Activated CD4-positive, alpha-beta memory T cell treated with anti-CD3 and anti-CD28 coated beads for 36 hours (primary cell): Measurements from ENCODE around the gene ZNF526. TPM values are rescaled to one million over a fixed set of nuclear protein-coding genes. Genes with fewer than 3 reads are reported as not detected.

Experiments used
- CTCF ChIA-PET: fragments of 350-600 bp; sonication (Branson Sonifier 250); formaldehyde crosslinking; loops from one replicate; lab custom pipeline; 2021; ENCODE audit warnings: antibody characterized with exemption, inconsistent platforms; lab: Charles Lee
- POLR2A ChIA-PET: fragments of 350-600 bp; sonication (Branson Sonifier 250); formaldehyde crosslinking; loops from one replicate; lab custom pipeline; 2021; ENCODE audit warnings: antibody characterized with exemption; lab: Charles Lee
- DNase-seq: peaks from one replicate; pipeline ENCODE4 v3.0.0-alpha.2; 2020
- H3K27ac Mint-ChIP-seq: one replicate; pipeline ENCODE4 v1.8.0; 2021; ENCODE audit warnings: mixed read lengths
- H3K27me3 Mint-ChIP-seq: one replicate; pipeline ENCODE4 v1.8.0; 2021; ENCODE audit warnings: mixed read lengths
- H3K36me3 Mint-ChIP-seq: one replicate; pipeline ENCODE4 v1.8.0; 2021; ENCODE audit warnings: mixed read lengths
- H3K4me1 Mint-ChIP-seq: one replicate; pipeline ENCODE4 v1.8.0; 2021; ENCODE audit warnings: low read depth, mixed read lengths
- H3K4me3 Mint-ChIP-seq: one replicate; pipeline ENCODE4 v1.8.0; 2021; ENCODE audit warnings: mild to moderate bottlenecking, mixed read lengths
- H3K9me3 Mint-ChIP-seq: one replicate; pipeline ENCODE4 v1.8.0; 2021; ENCODE audit warnings: mixed read lengths
- intact Hi-C: fragments of 100-400 bp; cut with micrococcal nuclease; formaldehyde crosslinking; loops from one replicate; pipeline ENCODE4 v1.15.1; 2023
- total RNA-seq, 2 experiments: library from RNA; stranded (reverse); gene quantifications; one replicate each; pipeline ENCODE4 v1.2.3, GENCODE V29; 2021

ZNF526 gene
- 10 to 100 TPM; 12.3 to 14.9 TPM for total RNA-seq

DNA sequence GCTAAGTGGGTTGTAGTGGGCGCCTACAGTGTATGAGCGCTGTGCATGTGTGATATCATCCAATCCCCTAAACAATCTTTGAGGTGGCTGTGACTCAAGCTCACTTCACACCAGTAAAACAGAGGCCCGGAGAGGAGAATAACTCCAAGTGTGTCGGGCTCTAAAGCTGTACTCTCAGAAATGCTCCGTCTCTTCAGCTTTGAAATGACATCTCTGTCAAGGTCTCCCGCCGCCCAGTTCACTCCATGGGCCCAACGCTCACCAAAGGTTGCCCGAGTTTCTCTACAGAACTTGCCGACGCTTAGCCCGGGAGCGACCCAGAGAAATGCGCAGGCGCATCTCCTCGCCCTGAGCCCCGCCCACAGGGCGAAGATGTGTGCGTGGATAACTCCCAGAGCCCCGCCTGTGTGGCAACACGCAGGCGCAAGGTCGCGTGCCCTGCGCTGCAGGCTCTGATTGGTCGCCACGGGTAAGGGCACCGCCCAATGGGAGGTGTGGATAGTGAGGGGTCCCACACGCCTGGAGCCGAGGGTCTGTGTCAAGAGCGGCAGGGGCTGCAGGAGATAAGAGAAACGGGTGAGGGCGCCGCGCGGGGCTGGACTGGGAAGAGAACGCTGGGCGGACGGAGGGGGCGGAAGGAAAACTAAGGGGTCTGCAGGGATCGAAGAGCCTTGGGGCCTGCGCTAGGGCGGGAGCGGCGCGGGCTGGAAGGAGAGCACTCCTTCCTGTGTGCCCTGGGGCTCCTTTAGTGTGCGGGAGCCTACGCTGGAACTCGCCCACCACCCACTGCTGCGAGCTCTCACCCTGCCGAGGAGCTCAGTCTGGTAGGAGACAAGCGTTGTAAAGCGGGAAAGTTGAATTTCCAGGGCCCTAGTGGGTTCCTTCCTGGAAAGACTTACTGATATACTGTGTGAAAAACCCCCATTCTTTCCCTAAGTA, at the start of gene ZNF526:
ZNF526 (plus strand) TSS at position 501 of the 939 bp plus-strand sequence. CDS start 4,092 bp downstream, outside the sequence.
- intact Hi-C loops, result loop anchor here (1.0 kb wide), 4 partner anchors 21 to 105 kb away; partner anchors contain the start of gene MEGF8
- peaks cover 43% of the 10 kb centered on the region for H3K4me1 Mint-ChIP-seq
- peaks cover 1% of the 10 kb centered on the region for H3K27me3 Mint-ChIP-seq
- peak; percentile 98 for DNase-seq
- ChIA-PET CTCF (interaction anchor here (0.6 to 5.1 kb wide), 6 partner anchors 22 to 111 kb away, joined by 3 to 21 read pairs (median 6); partner anchors contain the start of genes GSK3A and POU2F2), POLR2A (interaction anchor here (0.5 to 1.4 kb wide), 7 partner anchors 17 to 292 kb away, joined by 3 to 4 read pairs (median 4); no protein-coding TSS in a partner anchor)
- no peaks in the 10 kb centered on the region for H3K9me3 Mint-ChIP-seq
- H3K36me3 Mint-ChIP-seq, result peaks cover 24% of the 10 kb centered on the region
- peak within 1 kb of the TSS; percentile 92 for H3K4me3 Mint-ChIP-seq
- peak within 1 kb of the TSS; percentile 99 for H3K27ac Mint-ChIP-seq

DNA sequence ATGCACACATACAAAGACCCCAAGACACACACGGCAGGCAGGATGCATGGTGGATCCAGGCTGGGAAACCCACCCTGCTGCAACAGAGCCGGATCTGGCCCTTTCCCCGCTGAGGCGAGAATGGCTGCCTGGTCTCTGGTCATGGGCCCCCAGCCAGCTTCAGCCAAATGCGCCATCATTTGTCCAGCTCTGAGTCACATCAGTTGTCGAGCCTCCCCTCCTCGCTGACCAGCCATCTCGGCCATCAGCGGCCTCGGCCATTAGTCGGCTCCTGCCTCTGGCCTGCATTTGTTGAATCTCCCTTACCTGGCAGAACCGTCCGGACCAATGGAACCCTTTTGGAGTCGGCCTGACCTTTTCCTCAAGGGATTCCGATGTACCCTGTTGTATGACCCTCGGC, 49.4 kb upstream of the ZNF526 start:
- DNase-seq, result no peak
- intact Hi-C loops, result no loop called here
- Mint-ChIP-seq H3K27ac (no peak overlapping the region), H3K36me3 (no peaks in the 10 kb centered on the region), H3K4me1 (peaks cover 8% of the 10 kb centered on the region), H3K9me3 (no peaks in the 10 kb centered on the region), H3K27me3 (peaks cover 7% of the 10 kb centered on the region), H3K4me3 (no peak overlapping the region)
- CTCF ChIA-PET, result no interaction called here
- POLR2A ChIA-PET, result no interaction called here

GRCh38 chr19:42172261-42172660, 47.9 kb upstream of the ZNF526 start:
- no peak overlapping the region for H3K4me3 Mint-ChIP-seq
- intact Hi-C loops, result no loop called here
- no peaks in the 10 kb centered on the region for H3K36me3 Mint-ChIP-seq
- CTCF ChIA-PET, result no interaction called here
- peaks cover 11% of the 10 kb centered on the region for H3K27me3 Mint-ChIP-seq
- peaks cover 14% of the 10 kb centered on the region for H3K4me1 Mint-ChIP-seq
- POLR2A ChIA-PET, result no interaction called here
- H3K9me3 Mint-ChIP-seq, result no peaks in the 10 kb centered on the region
- DNase-seq, result no peak
- H3K27ac Mint-ChIP-seq, result no peak overlapping the region

DNA sequence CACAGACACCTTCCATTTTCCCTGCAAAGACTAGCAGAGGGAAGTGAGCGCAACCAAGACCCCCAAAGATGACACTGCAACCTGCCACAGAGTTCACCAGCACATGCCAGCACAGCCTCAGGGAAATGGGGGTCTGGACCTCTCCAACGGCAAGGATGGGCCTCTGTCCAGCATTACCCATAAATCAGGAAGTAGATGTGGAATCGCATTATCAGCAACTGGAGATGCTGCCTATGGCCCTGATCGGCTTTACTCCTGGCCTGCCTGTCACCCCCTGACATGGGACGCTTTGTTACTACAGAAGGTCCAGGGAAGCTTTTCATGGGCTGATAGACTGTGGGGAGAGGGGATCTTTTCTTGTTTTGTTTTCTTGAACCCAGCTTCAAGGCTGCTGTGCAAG, 46.4 kb upstream of the ZNF526 start:
- Mint-ChIP-seq H3K4me3 (no peak overlapping the region), H3K36me3 (no peaks in the 10 kb centered on the region), H3K4me1 (peaks cover 14% of the 10 kb centered on the region), H3K9me3 (no peaks in the 10 kb centered on the region), H3K27ac (no peak overlapping the region), H3K27me3 (peaks cover 11% of the 10 kb centered on the region)
- intact Hi-C loops, result no loop called here
- no peak for DNase-seq
- POLR2A ChIA-PET, result no interaction called here
- CTCF ChIA-PET, result no interaction called here

- no peak for DNase-seq
- H3K36me3 Mint-ChIP-seq, result no peaks in the 10 kb centered on the region
- H3K9me3 Mint-ChIP-seq, result no peaks in the 10 kb centered on the region
- POLR2A ChIA-PET, result no interaction called here
- intact Hi-C loops, result no loop called here
- peaks cover 14% of the 10 kb centered on the region for H3K4me1 Mint-ChIP-seq
- peaks cover 11% of the 10 kb centered on the region for H3K27me3 Mint-ChIP-seq
- CTCF ChIA-PET, result no interaction called here
- H3K27ac Mint-ChIP-seq, result no peak overlapping the region
- H3K4me3 Mint-ChIP-seq, result no peak overlapping the region
These were observed 45.9 kb upstream of the ZNF526 start for GRCh38 chr19:42174188-42174587.

DNA sequence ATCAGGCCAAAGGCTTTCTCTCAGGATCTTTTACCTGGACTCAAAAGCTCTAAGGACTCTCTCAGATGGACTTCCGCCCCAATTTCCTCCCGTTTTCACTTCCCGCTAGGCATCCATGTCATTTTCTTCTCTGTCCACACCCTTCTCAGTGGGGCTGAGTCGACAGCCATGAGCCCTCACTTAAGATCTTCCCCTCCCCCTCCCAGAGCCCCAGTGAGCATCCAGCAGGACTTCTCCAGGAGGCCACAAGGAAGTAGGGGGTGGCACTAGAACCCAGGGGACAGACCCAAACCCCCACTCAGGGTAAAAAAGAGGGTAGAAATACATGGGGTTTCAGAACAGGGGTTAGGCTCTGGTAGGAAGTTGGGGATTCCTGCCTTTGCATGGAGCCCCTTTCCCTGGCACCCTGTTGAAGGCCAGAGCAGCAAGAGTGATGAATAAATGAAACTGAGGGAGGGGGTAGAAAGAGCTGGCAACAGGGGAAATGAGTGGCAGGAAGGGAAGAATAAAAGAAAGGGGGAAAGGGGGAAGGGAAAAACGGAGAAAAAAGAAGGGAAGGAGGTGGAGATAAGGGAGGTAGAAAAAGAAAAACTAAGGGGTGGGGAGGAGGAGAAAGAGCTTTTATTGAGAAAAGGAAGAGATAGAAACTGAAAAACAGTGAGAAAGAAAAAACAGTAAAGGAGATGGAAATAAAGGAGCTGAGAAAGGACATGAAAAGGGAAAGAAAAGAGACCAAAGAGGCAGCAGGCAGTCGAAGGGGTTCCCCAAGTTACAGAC, 45.0 kb upstream of the ZNF526 start:
- POLR2A ChIA-PET, result interaction anchor here (1.0 to 1.1 kb wide), 3 partner anchors 9 to 99 kb away, joined by 3 to 5 read pairs (median 4); partner anchors contain the start of gene ZNF574
- Mint-ChIP-seq H3K36me3 (no peaks in the 10 kb centered on the region), H3K27me3 (peaks cover 11% of the 10 kb centered on the region), H3K9me3 (no peaks in the 10 kb centered on the region), H3K4me3 (peak overlapping the region; percentile 27), H3K4me1 (peaks cover 14% of the 10 kb centered on the region), H3K27ac (no peak overlapping the region)
- no peak for DNase-seq
- CTCF ChIA-PET, result interaction anchor here (0.6 to 2.5 kb wide), 7 partner anchors 10 to 340 kb away, joined by 3 to 21 read pairs (median 9); partner anchors contain the start of gene POU2F2
- intact Hi-C loops, result no loop called here

GRCh38 chr19:42175952-42176648, 44.0 kb upstream of the ZNF526 start:
- intact Hi-C loops, result loop anchor here (1.0 to 2.0 kb wide), 3 partner anchors 41 to 149 kb away; partner anchors contain the start of genes DEDD2, MEGF8 and POU2F2
- CTCF ChIA-PET, result interaction anchor here (0.8 to 2.5 kb wide), 20 partner anchors 8 to 120 kb away, joined by 3 to 21 read pairs (median 5); partner anchors contain the start of genes GSK3A and POU2F2
- POLR2A ChIA-PET, result interaction anchor here (0.6 to 1.5 kb wide), 8 partner anchors 8 to 1858 kb away, joined by 3 to 6 read pairs (median 4); partner anchors contain the start of gene ZNF574
- no peaks in the 10 kb centered on the region for H3K9me3 Mint-ChIP-seq
- H3K27ac Mint-ChIP-seq, result no peak overlapping the region
- peaks cover 14% of the 10 kb centered on the region for H3K4me1 Mint-ChIP-seq
- H3K27me3 Mint-ChIP-seq, result peaks cover 11% of the 10 kb centered on the region
- H3K36me3 Mint-ChIP-seq, result no peaks in the 10 kb centered on the region
- H3K4me3 Mint-ChIP-seq, result peak overlapping the region; percentile 70
- peak; percentile 36 for DNase-seq

DNA sequence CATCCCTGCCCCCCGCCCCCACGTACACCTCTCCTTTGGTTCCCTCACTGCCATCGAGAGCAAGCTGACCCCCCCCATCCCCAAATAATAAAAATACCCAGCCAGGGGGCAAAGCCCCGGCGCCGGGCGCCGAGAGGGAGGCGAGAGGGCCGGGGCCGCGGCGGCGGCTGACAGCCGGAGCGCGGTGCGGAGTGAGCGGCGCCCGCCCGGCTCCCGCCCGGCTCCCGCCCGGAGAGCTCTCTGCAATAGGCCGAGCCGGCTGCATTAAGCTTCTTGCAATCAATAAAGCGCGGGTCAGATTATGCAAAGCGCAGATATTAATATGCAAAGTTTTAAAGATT, 43.5 kb upstream of the ZNF526 start:
- DNase-seq, result no peak
- Mint-ChIP-seq H3K4me3 (peak overlapping the region; percentile 70), H3K36me3 (no peaks in the 10 kb centered on the region), H3K27ac (no peak overlapping the region), H3K4me1 (peaks cover 14% of the 10 kb centered on the region), H3K9me3 (no peaks in the 10 kb centered on the region), H3K27me3 (peaks cover 11% of the 10 kb centered on the region)
- CTCF ChIA-PET, result interaction anchor here (0.7 to 2.5 kb wide), 23 partner anchors 8 to 120 kb away, joined by 3 to 21 read pairs (median 5); partner anchors contain the start of genes GSK3A and POU2F2
- intact Hi-C loops, result loop anchor here (1.0 to 2.0 kb wide), 3 partner anchors 41 to 149 kb away; partner anchors contain the start of genes DEDD2, MEGF8 and POU2F2
- POLR2A ChIA-PET, result interaction anchor here (0.6 to 1.5 kb wide), 5 partner anchors 9 to 1859 kb away, joined by 3 to 6 read pairs (median 5); no protein-coding TSS in a partner anchor

DNA sequence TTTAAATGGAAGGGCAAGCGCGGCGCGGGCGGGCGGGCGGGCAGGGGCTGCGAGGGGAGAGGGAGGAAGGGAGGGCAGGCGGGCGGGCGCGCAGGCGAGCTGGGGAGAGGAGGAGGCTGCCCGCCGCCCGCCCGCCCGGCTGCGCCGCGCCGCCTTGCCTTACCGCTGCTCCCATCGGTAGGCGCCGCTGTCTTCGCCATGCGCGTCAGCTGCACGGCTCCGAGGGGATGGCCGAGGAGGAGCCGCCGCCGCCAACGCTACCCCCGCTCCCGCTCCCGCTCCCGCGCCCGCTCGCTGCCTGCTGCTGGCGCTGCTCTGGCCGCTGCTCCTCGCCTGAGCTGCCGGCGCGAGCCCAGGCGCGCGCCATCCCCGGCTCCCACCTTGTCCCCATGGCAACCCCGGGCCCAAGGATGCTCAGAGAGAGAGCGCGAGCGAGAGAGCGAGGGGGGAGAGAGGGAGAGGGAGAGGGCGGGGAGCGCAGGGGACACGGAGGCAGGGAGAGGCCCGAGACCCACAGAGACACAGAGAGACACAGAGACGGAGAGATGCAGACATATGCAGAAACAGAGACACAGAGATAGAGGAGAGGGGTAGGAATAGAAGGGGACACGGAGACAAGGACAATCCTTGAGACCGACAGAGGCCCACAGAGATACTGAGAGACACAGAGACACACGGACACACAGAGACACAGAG, 43.0 kb upstream of the ZNF526 start:
- H3K27me3 Mint-ChIP-seq, result peaks cover 11% of the 10 kb centered on the region
- H3K27ac Mint-ChIP-seq, result no peak overlapping the region
- intact Hi-C loops, result loop anchor here (1.0 to 2.0 kb wide), 3 partner anchors 40 to 148 kb away; partner anchors contain the start of genes DEDD2, MEGF8 and POU2F2
- CTCF ChIA-PET, result interaction anchor here (0.7 to 2.5 kb wide), 23 partner anchors 8 to 119 kb away, joined by 3 to 21 read pairs (median 5); partner anchors contain the start of genes GSK3A and POU2F2
- peaks cover 14% of the 10 kb centered on the region for H3K4me1 Mint-ChIP-seq
- POLR2A ChIA-PET, result interaction anchor here (0.6 to 1.5 kb wide), 4 partner anchors 9 to 1859 kb away, joined by 3 to 6 read pairs (median 5); no protein-coding TSS in a partner anchor
- H3K9me3 Mint-ChIP-seq, result no peaks in the 10 kb centered on the region
- no peaks in the 10 kb centered on the region for H3K36me3 Mint-ChIP-seq
- peak; percentile 85 for DNase-seq
- H3K4me3 Mint-ChIP-seq, result no peak overlapping the region

- ChIA-PET CTCF (interaction anchor here (1.0 to 2.5 kb wide), 12 partner anchors 12 to 69 kb away, joined by 3 to 21 read pairs (median 4); partner anchors contain the start of genes GSK3A and POU2F2), POLR2A (interaction anchor here (1.4 kb wide), 1 partner anchor 11 kb away, joined by 5 read pairs; no protein-coding TSS in a partner anchor)
- peaks cover 11% of the 10 kb centered on the region for H3K27me3 Mint-ChIP-seq
- no peaks in the 10 kb centered on the region for H3K36me3 Mint-ChIP-seq
- no peaks in the 10 kb centered on the region for H3K9me3 Mint-ChIP-seq
- intact Hi-C loops, result loop anchor here (2.0 kb wide), 1 partner anchor 45 kb away; the partner anchor contains the start of gene POU2F2
- DNase-seq, result no peak
- no peak overlapping the region for H3K4me3 Mint-ChIP-seq
- H3K27ac Mint-ChIP-seq, result no peak overlapping the region
- H3K4me1 Mint-ChIP-seq, result peaks cover 14% of the 10 kb centered on the region
These were observed 42.5 kb upstream of the ZNF526 start for GRCh38 chr19:42177686-42178019.
